22Rv1 (cell line): ENCODE measurements around the gene UGT2A2.

Source experiments
- CTCF ChIP-seq: fragments of 450-650 bp; IDR thresholded peaks from 2 replicates; pipeline ENCODE4 v1.5.1; 2017; ENCODE audit warnings: mild to moderate bottlenecking
- ZFX ChIP-seq: fragments of 450-650 bp; IDR thresholded peaks from 2 replicates; pipeline ENCODE4 v1.6.1; 2017; ENCODE audit warnings: antibody characterized with exemption, borderline replicate concordance

GRCh38 chr4:69656653-69657158, 17.3 kb upstream of the UGT2A2 start:
- TF ChIP-seq CTCF (no peak), ZFX (no peak)
